GM12891 (cell line): Measurements from ENCODE around the gene AGBL2.

Source experiments
- PAX5 ChIP-seq: IDR thresholded peaks from 2 replicates; pipeline ENCODE4 v1.6.1; 2011; ENCODE audit warnings: low read length, moderate library complexity, mild to moderate bottlenecking; ENCODE audit not compliant: insufficient read depth, severe bottlenecking
- POLR2A ChIP-seq: IDR thresholded peaks from 2 replicates; pipeline ENCODE4 v1.6.1; 2011; ENCODE audit warnings: low read depth, low read length, control low read depth
- POLR2AphosphoS5 ChIP-seq: IDR thresholded peaks from 2 replicates; pipeline ENCODE4 v1.6.1; 2011; ENCODE audit warnings: low read depth, low read length, control low read depth
- SPI1 ChIP-seq: IDR thresholded peaks from 2 replicates; pipeline ENCODE4 v1.6.1; 2011; ENCODE audit warnings: low read depth, low read length, control low read depth

DNA sequence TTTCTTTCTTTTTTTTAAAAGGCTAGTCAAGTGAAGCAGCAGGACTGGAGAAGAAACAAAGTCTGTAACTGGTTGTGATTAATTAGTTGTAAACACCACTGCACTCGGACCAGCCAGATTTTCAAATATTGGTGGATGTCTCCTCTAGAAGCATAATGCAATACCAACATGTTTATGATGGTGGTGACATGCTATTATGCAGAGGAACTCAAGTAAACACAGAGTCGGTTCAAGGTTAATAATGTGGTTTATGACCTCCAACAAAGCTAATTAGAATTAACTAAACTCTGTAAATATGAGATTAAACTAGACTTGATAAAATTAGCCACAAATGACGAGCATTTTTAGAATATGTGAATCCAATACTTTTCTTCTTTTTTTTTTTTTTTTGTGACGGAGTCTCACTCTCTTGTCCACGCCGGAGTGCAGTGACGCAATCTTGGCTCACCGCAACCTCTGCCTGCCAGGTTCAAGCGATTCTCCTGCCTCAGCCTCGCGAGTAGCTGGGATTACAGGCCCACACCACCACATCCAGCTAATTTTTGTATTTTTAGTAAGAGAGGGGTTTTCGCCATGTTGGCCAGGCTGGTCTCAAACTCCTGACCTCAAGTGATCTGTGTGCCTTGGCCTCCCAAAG is 11.8 kb upstream of the AGBL2 start:
- no peak for TF ChIP-seq PAX5
- no peak for TF ChIP-seq POLR2A
- TF ChIP-seq POLR2AphosphoS5 = no peak
- no peak for TF ChIP-seq SPI1
